ENCODE results near the gene OVAAL.

DNA sequence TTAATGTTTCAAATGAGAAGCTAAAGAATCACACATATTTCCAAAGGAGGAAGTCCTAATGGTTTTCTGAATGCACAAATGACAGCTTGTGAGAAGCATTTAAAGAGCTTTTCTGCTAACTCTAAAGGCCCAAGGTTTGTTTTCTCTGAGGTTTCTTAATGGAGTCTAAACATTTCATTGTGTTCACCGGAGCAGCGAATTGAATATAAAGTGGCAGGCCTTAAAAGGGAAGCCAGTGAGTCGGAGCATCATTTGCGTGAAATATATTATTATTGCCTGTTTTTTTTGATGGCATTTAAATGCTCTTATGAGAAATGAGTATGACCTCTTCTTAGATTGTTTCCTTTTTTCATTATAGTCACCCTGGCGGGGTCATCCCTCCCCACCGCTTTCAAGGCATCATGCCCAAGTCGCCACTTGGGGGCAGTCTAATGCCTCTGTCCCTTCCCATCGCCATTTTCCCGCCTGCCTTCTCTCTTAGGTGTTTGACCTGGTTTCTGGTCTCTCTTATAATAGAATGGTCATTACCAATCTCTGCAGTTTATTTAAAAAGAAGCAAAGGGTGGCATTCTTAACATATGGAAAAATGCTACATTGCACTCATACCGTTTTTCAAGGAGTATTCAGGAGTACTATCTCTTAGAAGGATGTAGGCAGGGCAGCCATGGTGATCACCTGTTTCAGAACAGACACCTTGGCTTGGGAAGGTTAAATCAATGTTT is 25.3 kb upstream of the OVAAL start:
- TF ChIP-seq, protein P1, sequence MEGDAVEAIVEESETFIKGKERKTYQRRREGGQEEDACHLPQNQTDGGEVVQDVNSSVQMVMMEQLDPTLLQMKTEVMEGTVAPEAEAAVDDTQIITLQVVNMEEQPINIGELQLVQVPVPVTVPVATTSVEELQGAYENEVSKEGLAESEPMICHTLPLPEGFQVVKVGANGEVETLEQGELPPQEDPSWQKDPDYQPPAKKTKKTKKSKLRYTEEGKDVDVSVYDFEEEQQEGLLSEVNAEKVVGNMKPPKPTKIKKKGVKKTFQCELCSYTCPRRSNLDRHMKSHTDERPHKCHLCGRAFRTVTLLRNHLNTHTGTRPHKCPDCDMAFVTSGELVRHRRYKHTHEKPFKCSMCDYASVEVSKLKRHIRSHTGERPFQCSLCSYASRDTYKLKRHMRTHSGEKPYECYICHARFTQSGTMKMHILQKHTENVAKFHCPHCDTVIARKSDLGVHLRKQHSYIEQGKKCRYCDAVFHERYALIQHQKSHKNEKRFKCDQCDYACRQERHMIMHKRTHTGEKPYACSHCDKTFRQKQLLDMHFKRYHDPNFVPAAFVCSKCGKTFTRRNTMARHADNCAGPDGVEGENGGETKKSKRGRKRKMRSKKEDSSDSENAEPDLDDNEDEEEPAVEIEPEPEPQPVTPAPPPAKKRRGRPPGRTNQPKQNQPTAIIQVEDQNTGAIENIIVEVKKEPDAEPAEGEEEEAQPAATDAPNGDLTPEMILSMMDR (IDR thresholded peaks at IDR 0.05; ENCODE audit: low read length): peak; percentile 99
- no peak for TF ChIP-seq EZH2 (optimal IDR thresholded peaks at IDR 0.05; ENCODE audit: low read depth, low read length)
